GM18498 (cell line): Measurements from ENCODE around the gene CRISP3.

Source experiments
- ATAC-seq: cut with Tn5 transposase; IDR thresholded peaks from one replicate; pipeline ENCODE4 v1.9.1; 2021; ENCODE audit warnings: mild to moderate bottlenecking, moderate library complexity; ENCODE audit not compliant: unreplicated experiment

Gene CRISP3

DNA sequence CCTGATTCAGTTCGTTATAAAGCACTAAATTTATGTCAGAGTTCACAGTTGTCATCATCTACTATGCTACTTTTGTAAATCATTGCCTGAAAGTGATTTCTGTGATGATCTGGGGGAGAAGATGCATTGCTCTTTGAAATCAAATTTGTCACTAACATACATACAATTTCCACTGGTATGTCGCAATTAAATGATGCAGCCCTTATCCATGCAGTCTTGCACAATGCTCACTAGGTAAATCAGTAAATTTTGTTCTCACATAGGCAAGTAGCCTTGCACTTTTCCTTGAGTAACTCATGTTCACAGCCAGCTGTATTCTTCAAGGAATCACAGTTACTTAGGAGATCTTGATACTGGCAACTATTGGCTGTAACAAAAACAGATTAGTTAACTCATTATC, 51.7 kb downstream of the CRISP3 start:
- no peak for ATAC-seq
